Tibial nerve (tissue), 4 donors: ENCODE data around the gene CDX1. TPM values are rescaled to one million over a fixed set of nuclear protein-coding genes. Genes with fewer than 3 reads are reported as not detected.

Source experiments
- DNase-seq, 2 donors: peaks; one replicate each; pipeline ENCODE4 v3.0.0-alpha.2; 2019; ENCODE audit warnings: low spot score in 2 of 2
- H3K27ac ChIP-seq, 4 donors: fragments of 200-600 bp; sonication (generic) in 3 of 4; one replicate each; pipeline ENCODE4 v1.5.1; 2017 to 2019; ENCODE audit warnings: mild to moderate bottlenecking in 1 of 4
- H3K27me3 ChIP-seq, 2 donors: fragments of 200-600 bp; sonication (generic) in 1 of 2; one replicate each; pipeline versions ENCODE4 v1.5.1 to v1.6.0; 2017 to 2019
- H3K36me3 ChIP-seq, 3 donors: fragments of 200-600 bp; sonication (generic); one replicate each; pipeline ENCODE4 v1.5.1; 2018 to 2019
- H3K4me1 ChIP-seq, 4 donors: fragments of 200-600 bp; sonication (generic) in 3 of 4; one replicate each; pipeline ENCODE4 v1.5.1; 2017 to 2019
- H3K4me3 ChIP-seq, 4 donors: fragments of 200-600 bp; sonication (generic) in 3 of 4; one replicate each; pipeline ENCODE4 v1.5.1; 2017 to 2019; ENCODE audit warnings: mild to moderate bottlenecking in 1 of 4, moderate library complexity in 1 of 4
- H3K9me3 ChIP-seq, 4 donors: fragments of 200-600 bp; sonication (generic) in 3 of 4; one replicate each; pipeline ENCODE4 v1.5.1; 2017 to 2019
- EP300 ChIP-seq, 2 donors: sonication (generic); formaldehyde crosslinking; IDR thresholded peaks; one replicate each; pipeline ENCODE4 v1.6.1; 2017; ENCODE audit warnings: antibody characterized with exemption in 2 of 2, mild to moderate bottlenecking in 1 of 2
- POLR2A ChIP-seq, 2 donors: fragments of 450-650 bp; IDR thresholded peaks; one replicate each; pipeline ENCODE4 v1.6.1; 2017; ENCODE audit warnings: antibody characterized with exemption in 2 of 2, mild to moderate bottlenecking in 2 of 2, moderate library complexity in 2 of 2
- WGBS, 2 donors: methylation state at CpG; one replicate each; pipeline ENCODE4 v1.1.5; 2018; 5-methylcytosine and 5-hydroxymethylcytosine counted together
- total RNA-seq, 4 donors: library from RNA; depleted of rRNA; stranded (reverse); fragments of >200 nt; gene quantifications; one replicate each; pipeline ENCODE4 v1.1.0, GENCODE V29; 2016
- TF ChIP-seq, protein P1 (sequence below), 5 experiments: fragments of 200-600 bp in 3 of 5; fragments of 450-650 bp in 2 of 5; sonication (generic) in 3 of 5; IDR thresholded peaks; one replicate each; pipeline ENCODE4 v1.5.1; 2016 to 2019; ENCODE audit warnings: antibody characterized with exemption in 5 of 5, mild to moderate bottlenecking in 3 of 5, moderate library complexity in 2 of 5

Gene CDX1
- total RNA-seq, 4 donors from 2014 or later = 0.22 to 2.5 TPM; not detected in 2

DNA sequence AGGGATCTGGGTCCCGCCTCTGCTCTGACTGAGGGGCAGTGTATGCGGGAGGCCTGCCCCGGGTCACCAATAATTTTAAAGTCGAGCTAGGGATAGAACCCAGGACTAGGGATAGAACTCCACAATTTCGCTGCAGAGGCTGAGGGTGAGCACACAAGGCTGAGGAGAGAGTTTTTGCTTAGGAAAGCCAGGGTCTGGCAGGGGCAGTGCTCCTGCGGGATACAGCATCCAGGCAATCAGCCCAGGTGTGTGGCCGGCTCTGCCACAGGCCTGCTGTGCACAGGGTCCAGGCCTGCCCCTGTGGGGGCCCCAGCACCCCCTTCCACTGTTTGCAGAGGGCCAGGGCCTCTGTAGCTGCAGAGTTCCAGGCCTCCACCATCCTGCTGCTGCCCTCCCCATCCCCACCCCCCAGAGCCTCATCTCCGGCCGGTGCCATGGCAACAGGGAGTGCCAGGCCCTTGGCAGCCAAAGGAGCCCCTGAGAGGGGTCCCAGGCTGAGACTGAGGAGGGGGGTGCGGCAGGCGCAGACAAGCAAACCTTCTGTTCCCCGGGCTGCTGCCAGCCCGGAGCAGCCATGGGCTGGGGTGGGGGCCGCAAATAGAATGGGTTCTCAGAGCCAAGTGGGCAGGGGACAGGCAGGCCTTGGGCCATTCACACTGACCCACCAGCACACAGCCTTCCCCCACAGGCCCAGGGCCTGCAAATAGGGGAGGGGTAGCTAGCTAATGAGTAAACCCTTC is 19.5 kb upstream of the CDX1 start:
- 29 to 41% methylated on average over 7 to 14 of the region's 14 CpGs for WGBS, 2 donors
- Histone ChIP-seq H3K27me3 (no peaks in the 10 kb centered on the region), H3K36me3 (no peaks in the 10 kb centered on the region), H3K27ac (peak overlapping the region; percentile 60 to 99 (median 90)), H3K4me3 (peak overlapping the region in 3 of 4 donors; percentile 2 to 24 (median 6)), H3K4me1 (peaks cover 0 to 99% (median 85%) of the 10 kb centered on the region in 4 donors), H3K9me3 (no peaks in the 10 kb centered on the region)
- no peak for TF ChIP-seq POLR2A (IDR thresholded peaks at IDR 0.05)
- TF ChIP-seq, protein P1, sequence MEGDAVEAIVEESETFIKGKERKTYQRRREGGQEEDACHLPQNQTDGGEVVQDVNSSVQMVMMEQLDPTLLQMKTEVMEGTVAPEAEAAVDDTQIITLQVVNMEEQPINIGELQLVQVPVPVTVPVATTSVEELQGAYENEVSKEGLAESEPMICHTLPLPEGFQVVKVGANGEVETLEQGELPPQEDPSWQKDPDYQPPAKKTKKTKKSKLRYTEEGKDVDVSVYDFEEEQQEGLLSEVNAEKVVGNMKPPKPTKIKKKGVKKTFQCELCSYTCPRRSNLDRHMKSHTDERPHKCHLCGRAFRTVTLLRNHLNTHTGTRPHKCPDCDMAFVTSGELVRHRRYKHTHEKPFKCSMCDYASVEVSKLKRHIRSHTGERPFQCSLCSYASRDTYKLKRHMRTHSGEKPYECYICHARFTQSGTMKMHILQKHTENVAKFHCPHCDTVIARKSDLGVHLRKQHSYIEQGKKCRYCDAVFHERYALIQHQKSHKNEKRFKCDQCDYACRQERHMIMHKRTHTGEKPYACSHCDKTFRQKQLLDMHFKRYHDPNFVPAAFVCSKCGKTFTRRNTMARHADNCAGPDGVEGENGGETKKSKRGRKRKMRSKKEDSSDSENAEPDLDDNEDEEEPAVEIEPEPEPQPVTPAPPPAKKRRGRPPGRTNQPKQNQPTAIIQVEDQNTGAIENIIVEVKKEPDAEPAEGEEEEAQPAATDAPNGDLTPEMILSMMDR (IDR thresholded peaks at IDR 0.05) = no peak
- TF ChIP-seq EP300 (IDR thresholded peaks at IDR 0.05) = no peak
- DNase-seq = no peak

DNA sequence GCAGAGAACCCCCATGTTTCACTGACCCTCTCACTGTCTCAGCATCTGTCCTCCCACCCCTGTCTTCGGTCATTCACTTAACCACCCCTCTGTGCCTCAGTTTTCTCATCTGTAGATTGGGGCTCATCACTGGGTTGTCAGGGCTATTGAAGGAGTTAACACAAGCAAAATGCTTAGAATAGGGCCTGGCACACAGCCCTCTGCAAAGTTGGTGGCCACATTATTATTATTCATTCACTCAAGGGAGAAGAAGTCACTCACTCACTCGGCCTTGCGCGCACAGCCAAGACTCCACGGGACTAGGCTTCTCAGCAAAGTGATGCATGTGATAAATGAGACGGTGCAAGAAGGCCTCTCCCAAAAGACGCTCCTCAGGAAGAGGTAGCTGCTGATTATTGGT is 18.9 kb upstream of the CDX1 start:
- Histone ChIP-seq H3K27ac (peak overlapping the region; percentile 60 to 99 (median 90)), H3K4me1 (peaks cover 0 to 99% (median 82%) of the 10 kb centered on the region in 4 donors), H3K4me3 (peak overlapping the region in 1 of 4 donors; percentile 24), H3K27me3 (no peaks in the 10 kb centered on the region), H3K36me3 (peaks cover 0 to 2% (median 0%) of the 10 kb centered on the region in 3 donors), H3K9me3 (no peaks in the 10 kb centered on the region)
- peak in 1 of 2 donors; percentile 63 for TF ChIP-seq EP300 (IDR thresholded peaks at IDR 0.05)
- TF ChIP-seq POLR2A (IDR thresholded peaks at IDR 0.05) = no peak
- WGBS, 2 donors = 43% methylated on average over 7 of the region's 7 CpGs
- no peak for DNase-seq

DNA sequence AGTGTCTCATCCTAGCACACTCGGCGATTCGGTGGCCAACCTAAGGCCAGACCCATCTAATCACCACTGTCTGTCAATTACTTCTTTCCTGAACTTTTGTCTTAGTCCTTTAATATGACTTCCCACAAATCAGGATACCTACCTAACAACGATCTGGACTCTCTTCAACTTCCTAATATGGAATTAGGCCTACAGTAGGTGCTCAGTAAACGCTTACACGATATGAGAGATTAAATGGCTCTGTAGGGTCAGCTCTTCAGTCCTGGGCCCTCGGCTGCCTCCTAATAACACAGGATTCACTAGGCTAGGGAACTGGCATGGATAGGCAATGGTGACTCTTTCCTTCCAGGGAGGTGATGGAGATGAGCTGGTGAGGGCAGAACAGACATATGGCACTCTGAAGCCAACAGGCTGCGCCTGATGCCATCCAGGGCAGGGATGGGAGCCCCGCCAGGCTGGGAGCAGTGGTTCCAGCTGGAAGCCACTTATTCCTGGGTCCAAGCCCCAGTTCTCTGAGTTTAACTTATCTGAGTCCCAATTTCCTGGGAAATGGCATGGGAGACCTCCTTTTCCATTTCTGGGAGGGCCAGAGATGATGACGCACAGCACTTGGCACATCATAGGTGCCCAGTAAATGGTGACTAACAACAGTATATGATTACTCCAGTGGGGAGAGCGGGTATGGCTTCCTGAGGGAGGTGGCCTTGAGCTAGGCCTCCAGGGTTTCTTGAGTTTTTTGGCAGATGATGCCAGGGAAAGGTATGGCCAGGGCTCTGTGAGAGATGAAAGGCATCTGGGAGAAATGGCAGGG is 18.3 kb upstream of the CDX1 start:
- peaks cover 0 to 100% (median 82%) of the 10 kb centered on the region in 4 donors for H3K4me1 ChIP-seq
- WGBS, 2 donors = 66 to 67% methylated on average over 9 to 11 of the region's 11 CpGs
- no peak for TF ChIP-seq EP300 (IDR thresholded peaks at IDR 0.05)
- TF ChIP-seq POLR2A (IDR thresholded peaks at IDR 0.05) = no peak
- TF ChIP-seq, protein P1 (IDR thresholded peaks at IDR 0.05) = no peak

DNA sequence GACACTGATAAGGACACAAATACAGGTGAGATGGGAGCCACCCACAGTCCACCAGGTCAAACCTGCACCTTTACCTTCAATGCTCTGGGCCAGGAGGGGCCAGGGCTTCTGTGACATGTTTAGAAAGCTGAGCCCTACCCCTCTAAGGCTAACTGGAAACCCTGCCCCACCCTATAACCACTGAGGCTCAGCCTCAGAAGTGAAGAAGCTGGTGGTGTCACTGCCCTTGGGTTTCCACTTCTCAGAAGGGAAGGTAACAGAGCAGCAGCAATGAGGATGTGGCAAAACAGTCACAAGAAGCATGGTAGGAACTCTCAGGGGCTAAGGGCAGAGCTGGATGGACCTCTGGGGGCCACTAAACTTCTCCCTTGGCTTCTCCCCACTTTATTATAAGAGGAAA is 17.0 kb upstream of the CDX1 start:
- no peak for DNase-seq
- H3K36me3 ChIP-seq = peaks cover 0 to 9% (median 0%) of the 10 kb centered on the region in 3 donors
- H3K4me1 ChIP-seq = peaks cover 0 to 95% (median 78%) of the 10 kb centered on the region in 4 donors
- no peaks in the 10 kb centered on the region for H3K27me3 ChIP-seq
- TF ChIP-seq POLR2A (IDR thresholded peaks at IDR 0.05) = no peak
- TF ChIP-seq, protein P1 (IDR thresholded peaks at IDR 0.05) = no peak
- TF ChIP-seq EP300 (IDR thresholded peaks at IDR 0.05) = no peak
- peak overlapping the region in 1 of 4 donors; percentile 70 for H3K4me3 ChIP-seq
- no peaks in the 10 kb centered on the region for H3K9me3 ChIP-seq
- H3K27ac ChIP-seq = peak overlapping the region; percentile 84 to 99 (median 92)

More for the DNA sequence above, 18.3 kb upstream of the CDX1 start:
- no peaks in the 10 kb centered on the region for H3K27me3 ChIP-seq
- peak overlapping the region in 1 of 4 donors; percentile 24 for H3K4me3 ChIP-seq
- no peaks in the 10 kb centered on the region for H3K9me3 ChIP-seq
- DNase-seq = no peak
- peaks cover 0 to 8% (median 0%) of the 10 kb centered on the region in 3 donors for H3K36me3 ChIP-seq
- peak overlapping the region; percentile 60 to 99 (median 90) for H3K27ac ChIP-seq

DNA sequence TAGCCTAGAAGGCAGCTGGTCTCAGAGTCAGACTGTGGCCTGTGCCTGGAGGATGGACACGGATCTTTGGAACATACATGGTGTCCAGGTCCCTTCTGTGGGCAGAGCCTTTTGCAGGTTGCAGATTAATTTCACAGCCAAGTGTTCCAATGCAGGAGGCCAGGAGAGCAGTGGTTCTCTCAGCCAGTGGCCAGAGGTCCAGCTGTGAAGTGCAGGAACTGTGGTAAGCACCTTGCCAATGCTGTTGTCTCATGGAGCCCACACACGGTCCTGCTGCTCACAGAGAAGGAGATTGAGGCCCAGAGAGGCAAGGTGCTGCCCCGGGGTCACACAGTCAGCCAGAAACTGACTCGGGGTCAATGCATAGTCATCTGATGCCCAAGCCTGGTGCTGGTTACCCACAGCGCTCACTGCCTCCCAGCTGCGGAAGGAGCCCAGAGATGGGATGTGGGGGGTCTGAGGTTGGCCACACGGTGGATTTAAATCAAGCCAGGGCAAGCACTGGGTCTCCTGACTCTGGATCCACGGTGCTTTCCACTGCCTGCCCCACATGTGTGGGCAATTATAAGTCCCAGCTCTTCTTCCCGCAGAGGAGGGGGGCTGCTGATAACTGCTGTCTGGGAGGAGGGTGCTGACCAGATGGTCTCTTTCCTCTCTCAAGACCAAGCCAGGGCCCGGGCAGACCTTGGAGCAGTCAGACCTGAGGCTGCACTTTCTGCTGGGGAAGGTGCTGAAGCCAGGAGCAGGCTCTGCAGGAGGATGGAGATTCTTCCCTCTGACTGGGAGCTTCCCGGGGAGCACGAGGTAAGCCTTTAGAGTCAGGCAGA is 13.7 kb upstream of the CDX1 start:
- H3K4me3 ChIP-seq = peak overlapping the region; percentile 53 to 70 (median 56)
- no peak for DNase-seq
- peaks cover 0 to 82% (median 52%) of the 10 kb centered on the region in 4 donors for H3K4me1 ChIP-seq
- no peaks in the 10 kb centered on the region for H3K27me3 ChIP-seq
- H3K36me3 ChIP-seq = peaks cover 0 to 9% (median 0%) of the 10 kb centered on the region in 3 donors
- 17 to 40% methylated on average over 7 to 12 of the region's 12 CpGs for WGBS, 2 donors
- peak overlapping the region; percentile 88 to 99 (median 95) for H3K27ac ChIP-seq
- H3K9me3 ChIP-seq = no peaks in the 10 kb centered on the region
- TF ChIP-seq POLR2A (IDR thresholded peaks at IDR 0.05) (no peak), EP300 (IDR thresholded peaks at IDR 0.05) (no peak)
- TF ChIP-seq, protein P1 (IDR thresholded peaks at IDR 0.05) = no peak
